Smooth muscle cell (in vitro differentiated cells): Measurements from ENCODE around the gene ALDH1A1. TPM values are rescaled to one million over a fixed set of nuclear protein-coding genes. Genes with fewer than 3 reads are reported as not detected.

Experiments used
- DNase-seq: peaks from one replicate; lab custom pipeline; 2025; ENCODE audit not compliant: unreplicated experiment; lab: John Stamatoyannopoulos, UW
- H2AFZ ChIP-seq: fragments of 200-600 bp; sonication (generic); 2 replicates; pipeline ENCODE4 v1.6.0; 2016; ENCODE audit warnings: antibody characterized with exemption, low read depth, mild to moderate bottlenecking
- H3F3A ChIP-seq: fragments of 200-600 bp; sonication (generic); 2 replicates; pipeline ENCODE4 v1.6.0; 2017; ENCODE audit warnings: antibody characterized with exemption, low read depth
- H3K27ac ChIP-seq: fragments of 200-600 bp; sonication (generic); 2 replicates; pipeline ENCODE4 v1.5.1; 2016; ENCODE audit warnings: low read depth, mild to moderate bottlenecking
- H3K27me3 ChIP-seq: fragments of 200-600 bp; sonication (generic); 2 replicates; pipeline ENCODE4 v1.6.1; 2016; ENCODE audit warnings: low read depth, mild to moderate bottlenecking
- H3K36me3 ChIP-seq: fragments of 200-600 bp; sonication (generic); 2 replicates; pipeline ENCODE4 v1.5.1; 2016; ENCODE audit warnings: low read depth
- H3K4me1 ChIP-seq: fragments of 200-600 bp; sonication (generic); 2 replicates; pipeline ENCODE4 v1.5.1; 2016; ENCODE audit warnings: low read depth
- H3K4me2 ChIP-seq: fragments of 200-600 bp; sonication (generic); 2 replicates; pipeline ENCODE4 v1.6.0; 2016; ENCODE audit warnings: mild to moderate bottlenecking
- H3K4me3 ChIP-seq: fragments of 200-600 bp; sonication (generic); 2 replicates; pipeline ENCODE4 v1.5.1; 2016; ENCODE audit warnings: mild to moderate bottlenecking
- H3K79me2 ChIP-seq: fragments of 200-600 bp; sonication (generic); 2 replicates; pipeline ENCODE4 v1.6.0; 2016; ENCODE audit warnings: low read depth, mild to moderate bottlenecking
- H3K9ac ChIP-seq: fragments of 200-600 bp; sonication (generic); 2 replicates; pipeline ENCODE4 v1.6.0; 2016; ENCODE audit warnings: low read depth
- H3K9me3 ChIP-seq: fragments of 200-600 bp; sonication (generic); replicated peaks from 2 replicates; pipeline ENCODE4 v1.5.1; 2016; ENCODE audit warnings: low read depth
- H4K20me1 ChIP-seq: fragments of 200-600 bp; sonication (generic); 2 replicates; pipeline ENCODE4 v1.6.0; 2016; ENCODE audit warnings: low read depth
- WGBS: methylation state at CpG from one replicate; pipeline ENCODE4 v1.1.7; 2016; ENCODE audit warnings: low lambda C conversion rate; 5-methylcytosine and 5-hydroxymethylcytosine counted together
- polyA plus RNA-seq: library from polyadenylated mRNA; unstranded; fragments of >200 nt; fragmentation: Nextera tagmentation; extraction: Ambion mirVana; gene quantifications from 2 replicates; pipeline ENCODE4 v1.2.1, GENCODE V29; 2016
- total RNA-seq: library from RNA; depleted of rRNA; stranded (reverse); fragments of >200 nt; gene quantifications from 2 replicates; pipeline ENCODE4 v1.2.3, GENCODE V29; 2014
- TF ChIP-seq, protein P1 (sequence below): fragments of 200-600 bp; sonication (generic); IDR thresholded peaks from 2 replicates; pipeline ENCODE4 v1.5.1; 2017; ENCODE audit warnings: borderline replicate concordance, mild to moderate bottlenecking, antibody characterized with exemption; ENCODE audit not compliant: insufficient read depth, poor library complexity, severe bottlenecking

The ALDH1A1 gene
- total and polyA plus RNA-seq, 2 experiments from 2014 or later: 0.07 to 0.09 TPM

- Histone ChIP-seq H3K9me3 (no peaks in the 10 kb centered on the region), H2AFZ (no peak overlapping the region), H3K9ac (no peak overlapping the region), H3F3A (no peaks in the 10 kb centered on the region), H3K36me3 (no peaks in the 10 kb centered on the region), H3K4me2 (no peak overlapping the region), H3K4me3 (no peak overlapping the region), H4K20me1 (no peaks in the 10 kb centered on the region), H3K4me1 (no peaks in the 10 kb centered on the region), H3K27me3 (no peaks in the 10 kb centered on the region), H3K27ac (no peak overlapping the region), H3K79me2 (no peaks in the 10 kb centered on the region)
- no peak for DNase-seq
- TF ChIP-seq, protein P1, sequence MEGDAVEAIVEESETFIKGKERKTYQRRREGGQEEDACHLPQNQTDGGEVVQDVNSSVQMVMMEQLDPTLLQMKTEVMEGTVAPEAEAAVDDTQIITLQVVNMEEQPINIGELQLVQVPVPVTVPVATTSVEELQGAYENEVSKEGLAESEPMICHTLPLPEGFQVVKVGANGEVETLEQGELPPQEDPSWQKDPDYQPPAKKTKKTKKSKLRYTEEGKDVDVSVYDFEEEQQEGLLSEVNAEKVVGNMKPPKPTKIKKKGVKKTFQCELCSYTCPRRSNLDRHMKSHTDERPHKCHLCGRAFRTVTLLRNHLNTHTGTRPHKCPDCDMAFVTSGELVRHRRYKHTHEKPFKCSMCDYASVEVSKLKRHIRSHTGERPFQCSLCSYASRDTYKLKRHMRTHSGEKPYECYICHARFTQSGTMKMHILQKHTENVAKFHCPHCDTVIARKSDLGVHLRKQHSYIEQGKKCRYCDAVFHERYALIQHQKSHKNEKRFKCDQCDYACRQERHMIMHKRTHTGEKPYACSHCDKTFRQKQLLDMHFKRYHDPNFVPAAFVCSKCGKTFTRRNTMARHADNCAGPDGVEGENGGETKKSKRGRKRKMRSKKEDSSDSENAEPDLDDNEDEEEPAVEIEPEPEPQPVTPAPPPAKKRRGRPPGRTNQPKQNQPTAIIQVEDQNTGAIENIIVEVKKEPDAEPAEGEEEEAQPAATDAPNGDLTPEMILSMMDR: no peak
- WGBS: 87% methylated on average over 5 of the region's 5 CpGs
Observed at GRCh38 chr9:72958485-72959281, 5.8 kb upstream of the ALDH1A1 start.

DNA sequence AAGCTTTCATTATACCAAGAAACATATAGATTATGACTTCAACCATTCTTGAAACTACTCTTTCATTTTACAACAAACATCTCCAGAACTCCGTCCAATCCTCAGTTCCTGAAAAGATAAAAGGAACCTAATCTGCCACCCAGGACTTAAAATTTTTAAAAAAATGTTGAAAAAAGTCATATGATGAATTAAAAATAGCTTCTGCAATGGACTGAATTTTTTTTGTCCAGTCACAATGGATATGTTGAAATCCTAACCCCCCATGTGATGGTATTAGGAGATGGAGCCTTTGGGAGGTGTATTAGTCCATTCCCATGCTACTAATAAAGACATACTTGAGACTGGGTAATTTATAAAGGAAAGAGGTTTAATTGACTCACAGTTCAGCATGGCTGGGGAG lies 2.7 kb upstream of the ALDH1A1 start:
- H4K20me1 ChIP-seq: no peaks in the 10 kb centered on the region
- H3K4me3 ChIP-seq: no peak overlapping the region
- H3K4me2 ChIP-seq: no peak overlapping the region
- no peak overlapping the region for H3K9ac ChIP-seq
- no peak overlapping the region for H3K27ac ChIP-seq
- no peaks in the 10 kb centered on the region for H3F3A ChIP-seq
- H3K36me3 ChIP-seq: no peaks in the 10 kb centered on the region
- H3K4me1 ChIP-seq: no peaks in the 10 kb centered on the region
- H3K27me3 ChIP-seq: no peaks in the 10 kb centered on the region
- WGBS: 91% methylated on average over 1 of the region's 1 CpG
- no peak overlapping the region for H2AFZ ChIP-seq
- no peaks in the 10 kb centered on the region for H3K79me2 ChIP-seq
- no peak for DNase-seq
- no peaks in the 10 kb centered on the region for H3K9me3 ChIP-seq
- TF ChIP-seq, protein P1: no peak

DNA sequence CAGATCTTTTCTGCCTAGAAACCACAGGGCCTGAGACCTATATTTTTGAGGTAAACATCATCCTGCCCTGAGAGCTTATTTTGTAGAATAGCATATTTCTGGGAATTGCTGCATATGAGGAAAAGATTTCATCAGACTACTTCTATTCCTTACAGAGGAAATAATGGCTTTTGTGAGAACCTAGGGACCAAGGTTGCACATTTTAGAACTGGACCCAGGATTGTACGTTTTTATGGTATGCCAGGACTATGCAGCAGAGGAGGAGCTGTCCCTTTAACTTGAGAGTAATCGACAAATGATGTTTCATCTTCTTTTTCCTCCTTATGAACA lies 2.2 kb upstream of the ALDH1A1 start:
- Histone ChIP-seq H3F3A (no peaks in the 10 kb centered on the region), H3K4me2 (no peak overlapping the region), H3K4me1 (no peaks in the 10 kb centered on the region), H3K27me3 (no peaks in the 10 kb centered on the region), H4K20me1 (no peaks in the 10 kb centered on the region), H2AFZ (no peak overlapping the region), H3K4me3 (no peak overlapping the region), H3K27ac (no peak overlapping the region), H3K9me3 (no peaks in the 10 kb centered on the region), H3K36me3 (no peaks in the 10 kb centered on the region), H3K9ac (no peak overlapping the region), H3K79me2 (no peaks in the 10 kb centered on the region)
- 83% methylated on average over 2 of the region's 2 CpGs for WGBS
- TF ChIP-seq, protein P1: no peak
- DNase-seq: no peak
